Neural crest cell (in vitro differentiated cells): Measurements from ENCODE around the gene SLC1A7. TPM values are rescaled to one million over a fixed set of nuclear protein-coding genes. Genes with fewer than 3 reads are reported as not detected.

ENCODE experiments used
- DNase-seq: peaks from one replicate; pipeline ENCODE4 v3.0.0; 2021; ENCODE audit warnings: low read depth, mixed read lengths, low spot score
- H3K27ac Mint-ChIP-seq: one replicate; pipeline ENCODE4 v1.8.0; 2021; ENCODE audit warnings: mild to moderate bottlenecking, mixed read lengths; ENCODE audit not compliant: unreplicated experiment
- H3K27me3 Mint-ChIP-seq: 2 replicates; pipeline ENCODE4 v1.8.0; 2021; ENCODE audit warnings: low read depth, mild to moderate bottlenecking, mixed read lengths
- H3K36me3 Mint-ChIP-seq: 2 replicates; pipeline ENCODE4 v1.8.0; 2021; ENCODE audit warnings: low read depth, mild to moderate bottlenecking, mixed read lengths
- H3K4me1 Mint-ChIP-seq: 2 replicates; pipeline ENCODE4 v1.8.0; 2021; ENCODE audit warnings: mixed read lengths
- H3K4me3 Mint-ChIP-seq: one replicate; pipeline ENCODE4 v1.8.0; 2021; ENCODE audit warnings: mild to moderate bottlenecking, mixed read lengths
- H3K9me3 Mint-ChIP-seq: 2 replicates; pipeline ENCODE4 v1.8.0; 2021; ENCODE audit warnings: mixed read lengths
- CTCF ChIP-seq: fragments of 200-600 bp; sonication (generic); conservative IDR thresholded peaks from 2 replicates; pipeline ENCODE4 v1.5.0; 2021; ENCODE audit warnings: antibody characterized with exemption, mild to moderate bottlenecking
- total RNA-seq: library from RNA; stranded (reverse); gene quantifications from 2 replicates; pipeline ENCODE4 v1.2.1, GENCODE V29; 2021

SLC1A7 gene
- total RNA-seq, 1 donor from 2014 or later = not detected

DNA sequence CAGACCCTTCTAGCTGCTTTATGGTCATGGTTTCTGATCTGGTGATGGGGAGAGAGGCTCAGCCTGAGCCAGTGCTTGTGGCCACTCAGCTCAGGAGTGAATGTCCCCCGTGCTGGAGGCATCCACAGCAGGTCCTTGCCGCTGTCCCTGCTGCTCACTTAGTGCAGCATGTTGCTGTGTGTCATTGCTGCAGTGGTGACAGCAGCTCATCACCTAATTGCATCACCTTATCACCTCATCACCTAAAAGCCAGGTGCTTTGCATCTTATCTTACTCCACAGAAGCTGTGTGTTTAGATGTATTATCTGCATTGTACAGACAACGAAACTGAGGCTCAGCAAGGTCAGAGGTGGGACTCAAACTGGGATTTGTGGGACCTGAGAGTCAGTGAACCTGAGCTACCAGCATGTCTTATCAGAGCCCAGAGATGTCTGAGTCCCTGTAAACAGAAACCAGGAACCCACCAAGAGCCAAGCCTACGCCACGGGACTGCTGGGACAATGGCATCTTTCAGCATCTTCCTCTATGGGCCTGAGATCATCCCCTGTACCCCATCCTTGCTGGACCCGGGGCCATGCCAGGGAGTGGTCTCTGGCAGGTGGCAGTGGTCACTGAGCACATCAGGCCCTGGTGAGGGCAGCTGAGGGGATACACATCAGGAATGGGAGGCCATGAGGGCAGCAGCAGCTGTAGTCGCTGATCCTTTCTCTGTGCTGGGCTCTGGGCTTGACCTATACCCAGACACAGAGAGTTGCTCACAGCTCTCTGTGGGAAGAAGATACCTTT lies 73.9 kb downstream of the SLC1A7 start:
- no peak overlapping the region for H3K27ac Mint-ChIP-seq
- no peak overlapping the region for H3K4me3 Mint-ChIP-seq
- H3K27me3 Mint-ChIP-seq = peaks cover 20% of the 10 kb centered on the region
- no peak for DNase-seq
- H3K4me1 Mint-ChIP-seq = peaks cover 7% of the 10 kb centered on the region
- no peak for TF ChIP-seq CTCF
- no peaks in the 10 kb centered on the region for H3K9me3 Mint-ChIP-seq
- no peaks in the 10 kb centered on the region for H3K36me3 Mint-ChIP-seq

DNA sequence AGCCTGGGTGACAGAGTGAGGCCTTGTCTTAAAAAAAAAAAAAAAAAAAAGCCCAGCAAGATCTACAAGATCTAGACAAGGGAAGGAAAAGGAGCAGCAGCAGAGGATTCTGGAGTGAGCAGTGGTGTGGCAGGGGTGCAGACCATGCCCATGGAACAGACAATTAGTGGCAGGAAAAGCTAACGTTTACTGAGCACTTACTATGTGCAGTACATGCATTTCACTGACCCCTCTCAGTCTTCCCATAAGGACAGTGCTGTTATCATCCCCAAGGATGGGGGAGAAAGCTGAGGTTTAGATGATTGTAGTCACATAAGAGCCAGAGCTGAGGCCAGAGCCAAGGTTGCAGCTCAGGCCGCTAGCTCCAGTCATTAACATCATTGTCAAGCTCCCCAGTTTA lies 74.6 kb downstream of the SLC1A7 start:
- Mint-ChIP-seq H3K36me3 (no peaks in the 10 kb centered on the region), H3K4me1 (peaks cover 7% of the 10 kb centered on the region), H3K4me3 (no peak overlapping the region), H3K9me3 (no peaks in the 10 kb centered on the region), H3K27me3 (peaks cover 26% of the 10 kb centered on the region), H3K27ac (no peak overlapping the region)
- no peak for TF ChIP-seq CTCF
- no peak for DNase-seq

GRCh38 chr1:53066891-53067738 lies 75.3 kb downstream of the SLC1A7 start:
- TF ChIP-seq CTCF = no peak
- DNase-seq = no peak
- H3K9me3 Mint-ChIP-seq = no peaks in the 10 kb centered on the region
- no peaks in the 10 kb centered on the region for H3K36me3 Mint-ChIP-seq
- peak overlapping the region; percentile 50 for H3K27ac Mint-ChIP-seq
- H3K4me3 Mint-ChIP-seq = no peak overlapping the region
- H3K4me1 Mint-ChIP-seq = peaks cover 7% of the 10 kb centered on the region
- peaks cover 32% of the 10 kb centered on the region for H3K27me3 Mint-ChIP-seq

DNA sequence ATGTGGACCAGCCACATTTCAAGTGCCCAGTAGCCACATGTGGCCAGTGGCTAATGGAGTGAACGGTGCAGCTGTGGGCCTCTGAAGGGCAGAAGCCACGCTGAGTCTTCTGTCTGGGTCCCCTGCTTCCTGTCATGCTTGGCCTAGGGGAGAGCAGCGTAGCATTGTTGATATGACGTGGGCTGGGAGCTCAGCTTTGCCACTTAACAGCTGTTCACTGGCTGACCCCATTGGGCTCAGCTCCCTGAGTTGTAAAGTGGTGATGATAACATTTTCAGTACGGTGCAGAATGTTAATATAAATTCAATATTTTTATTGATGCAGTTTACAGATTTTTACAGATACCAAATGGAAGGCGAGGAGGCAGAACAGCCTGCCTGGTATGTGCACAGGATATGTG lies 76.0 kb downstream of the SLC1A7 start:
- Mint-ChIP-seq H3K27me3 (peaks cover 36% of the 10 kb centered on the region), H3K27ac (no peak overlapping the region), H3K4me3 (no peak overlapping the region), H3K9me3 (no peaks in the 10 kb centered on the region), H3K4me1 (peaks cover 7% of the 10 kb centered on the region), H3K36me3 (no peaks in the 10 kb centered on the region)
- TF ChIP-seq CTCF = no peak
- no peak for DNase-seq

- Mint-ChIP-seq H3K4me3 (peak overlapping the region; percentile 42), H3K27ac (no peak overlapping the region), H3K9me3 (no peaks in the 10 kb centered on the region), H3K27me3 (peaks cover 47% of the 10 kb centered on the region), H3K36me3 (no peaks in the 10 kb centered on the region), H3K4me1 (peaks cover 7% of the 10 kb centered on the region)
- TF ChIP-seq CTCF = no peak
- DNase-seq = no peak
These were observed 77.0 kb downstream of the SLC1A7 start for GRCh38 chr1:53065391-53065790.
